ENCODE results near the gene LRRC34. TPM values are rescaled to one million over a fixed set of nuclear protein-coding genes. Genes with fewer than 3 reads are reported as not detected.

Gene LRRC34
- total and polyA plus RNA-seq, 2 experiments from 2014 or later: 4.2 to 9.4 TPM

GRCh38 chr3:169764882-169765612 lies 47.7 kb downstream of the LRRC34 start, which contains the start of gene TERC:
TERC (minus strand) TSS chr3:169765060.
- H3K27ac ChIP-seq: peak within 1 kb of the TSS; percentile 74
- H3K9me3 ChIP-seq (ENCODE audit: low read depth): no peaks in the 10 kb centered on the region
- peaks cover under 1% of the 10 kb centered on the region; the same call in 1 of the 2 replicates for H3K4me1 ChIP-seq (ENCODE audit: insufficient read depth)
- H3K4me2 ChIP-seq (ENCODE audit: unreplicated experiment): peak within 1 kb of the TSS; percentile 78
- H3K79me2 ChIP-seq (ENCODE audit: insufficient read depth): no peaks in the 10 kb centered on the region
- peak within 1 kb of the TSS; percentile 88 for H3K9ac ChIP-seq
- in situ Hi-C loops (cut with MboI): no loop called here
- peak within 1 kb of the TSS; percentile 82 for H3K4me3 ChIP-seq
- no peaks in the 10 kb centered on the region for H3K36me3 ChIP-seq (ENCODE audit: low read depth)
- H2AFZ ChIP-seq: peak within 1 kb of the TSS; percentile 92
- TF ChIP-seq EZH2 (IDR thresholded peaks at IDR 0.05; ENCODE audit: insufficient read depth, poor library complexity, severe bottlenecking) (no peak), EZH2phosphoT487 (IDR thresholded peaks at IDR 0.05; ENCODE audit: insufficient read depth, low read depth) (no peak)
- 14 to 17% methylated on average over 28 to 42 of the region's 42 CpGs for WGBS, 2 experiments (ENCODE audit: low coverage in 1 of 2, low lambda C conversion rate in 2 of 2, missing lambda C conversion rate in 2 of 2)
- H3K27me3 ChIP-seq (replicated peaks; ENCODE audit: insufficient read depth): no peaks in the 10 kb centered on the region
- peak; percentile 93 for DNase-seq
- H3K9me2 ChIP-seq (ENCODE audit: insufficient read depth): no peaks in the 10 kb centered on the region
- no peaks in the 10 kb centered on the region for H4K20me1 ChIP-seq (ENCODE audit: insufficient read depth)
- peaks cover 32% of the 10 kb centered on the region for H3F3A ChIP-seq (ENCODE audit: insufficient read depth)

GRCh38 chr3:169764312-169764881 lies 48.3 kb downstream of the LRRC34 start:
- Histone ChIP-seq H3K4me2 (ENCODE audit: unreplicated experiment) (peak overlapping the region; percentile 78), H3K36me3 (ENCODE audit: low read depth) (no peaks in the 10 kb centered on the region), H4K20me1 (ENCODE audit: insufficient read depth) (no peaks in the 10 kb centered on the region), H3F3A (ENCODE audit: insufficient read depth) (peaks cover 33% of the 10 kb centered on the region), H3K9me2 (ENCODE audit: insufficient read depth) (no peaks in the 10 kb centered on the region), H2AFZ (peak overlapping the region; percentile 92), H3K9ac (peak overlapping the region; percentile 88), H3K27me3 (replicated peaks; ENCODE audit: insufficient read depth) (no peaks in the 10 kb centered on the region), H3K9me3 (ENCODE audit: low read depth) (no peaks in the 10 kb centered on the region), H3K27ac (peak overlapping the region; percentile 74), H3K79me2 (ENCODE audit: insufficient read depth) (no peaks in the 10 kb centered on the region), H3K4me1 (ENCODE audit: insufficient read depth) (peaks cover 7% of the 10 kb centered on the region), H3K4me3 (peak overlapping the region; percentile 82)
- 1 to 2% methylated on average over 28 to 32 of the region's 46 CpGs for WGBS, 2 experiments (ENCODE audit: low coverage in 1 of 2, low lambda C conversion rate in 2 of 2, missing lambda C conversion rate in 2 of 2)
- in situ Hi-C loops (cut with MboI): no loop called here
- peak; percentile 76 for DNase-seq
- TF ChIP-seq EZH2 (IDR thresholded peaks at IDR 0.05; ENCODE audit: insufficient read depth, poor library complexity, severe bottlenecking): no peak
- no peak for TF ChIP-seq EZH2phosphoT487 (IDR thresholded peaks at IDR 0.05; ENCODE audit: insufficient read depth, low read depth)

GRCh38 chr3:169760479-169760878 lies 52.2 kb downstream of the LRRC34 start:
- Histone ChIP-seq H3K4me2 (ENCODE audit: unreplicated experiment) (no peak overlapping the region), H4K20me1 (ENCODE audit: insufficient read depth) (no peaks in the 10 kb centered on the region), H3K9me3 (ENCODE audit: low read depth) (no peaks in the 10 kb centered on the region), H3F3A (ENCODE audit: insufficient read depth) (peaks cover 26% of the 10 kb centered on the region), H3K9me2 (ENCODE audit: insufficient read depth) (no peaks in the 10 kb centered on the region), H3K4me3 (no peak overlapping the region), H2AFZ (no peak overlapping the region), H3K4me1 (ENCODE audit: insufficient read depth) (peaks cover 14% of the 10 kb centered on the region), H3K79me2 (ENCODE audit: insufficient read depth) (no peaks in the 10 kb centered on the region), H3K36me3 (ENCODE audit: low read depth) (no peaks in the 10 kb centered on the region), H3K27ac (no peak overlapping the region), H3K27me3 (replicated peaks; ENCODE audit: insufficient read depth) (no peaks in the 10 kb centered on the region), H3K9ac (no peak overlapping the region)
- WGBS, 2 experiments (ENCODE audit: low coverage in 1 of 2, low lambda C conversion rate in 2 of 2, missing lambda C conversion rate in 2 of 2): 7 to 13% methylated on average over 4 of the region's 4 CpGs
- DNase-seq: peak; percentile 64
- in situ Hi-C loops (cut with MboI): no loop called here
- no peak for TF ChIP-seq EZH2phosphoT487 (IDR thresholded peaks at IDR 0.05; ENCODE audit: insufficient read depth, low read depth)
- TF ChIP-seq EZH2 (IDR thresholded peaks at IDR 0.05; ENCODE audit: insufficient read depth, poor library complexity, severe bottlenecking): no peak

- no peak for TF ChIP-seq EZH2 (IDR thresholded peaks at IDR 0.05; ENCODE audit: insufficient read depth, poor library complexity, severe bottlenecking)
- no peak for TF ChIP-seq EZH2phosphoT487 (IDR thresholded peaks at IDR 0.05; ENCODE audit: insufficient read depth, low read depth)
- in situ Hi-C loops (cut with MboI): no loop called here
- no peaks in the 10 kb centered on the region for H3K36me3 ChIP-seq (ENCODE audit: low read depth)
- WGBS, 2 experiments (ENCODE audit: low coverage in 1 of 2, low lambda C conversion rate in 2 of 2, missing lambda C conversion rate in 2 of 2): 29 to 37% methylated on average over 2 of the region's 2 CpGs
- no peak overlapping the region for H3K9ac ChIP-seq
- H4K20me1 ChIP-seq (ENCODE audit: insufficient read depth): no peaks in the 10 kb centered on the region
- H3K9me2 ChIP-seq (ENCODE audit: insufficient read depth): no peaks in the 10 kb centered on the region
- peaks cover 14% of the 10 kb centered on the region for H3K4me1 ChIP-seq (ENCODE audit: insufficient read depth)
- peak; percentile 76 for DNase-seq
- H2AFZ ChIP-seq: peak overlapping the region; percentile 51
- H3K4me3 ChIP-seq: no peak overlapping the region; the same call in 1 of the 2 replicates
- peak overlapping the region; percentile 24 for H3K4me2 ChIP-seq (ENCODE audit: unreplicated experiment)
- no peaks in the 10 kb centered on the region for H3K79me2 ChIP-seq (ENCODE audit: insufficient read depth)
- H3K27me3 ChIP-seq (replicated peaks; ENCODE audit: insufficient read depth): no peaks in the 10 kb centered on the region
- H3F3A ChIP-seq (ENCODE audit: insufficient read depth): peaks cover 22% of the 10 kb centered on the region
- H3K9me3 ChIP-seq (ENCODE audit: low read depth): no peaks in the 10 kb centered on the region
- peak overlapping the region; percentile 3; the same call in 1 of the 2 replicates for H3K27ac ChIP-seq
Observed at GRCh38 chr3:169759256-169759655, 53.4 kb downstream of the LRRC34 start.
